Stimulated activated CD8-positive, alpha-beta memory T cell treated with anti-CD3 and anti-CD28 coated beads, Interleukin-4, amount 100 ng/mL, for 1 hour (primary cell): Measurements from ENCODE around the gene CTBP1.

Source experiments
- DNase-seq, 2 donors: peaks; one replicate each; pipeline ENCODE4 v3.0.0-alpha.2; 2020; ENCODE audit warnings: low read depth in 2 of 2, low spot score in 1 of 2

CTBP1 gene

GRCh38 chr4:1285151-1285789 lies 36.3 kb upstream of the CTBP1 start:
- no peak for DNase-seq

DNA sequence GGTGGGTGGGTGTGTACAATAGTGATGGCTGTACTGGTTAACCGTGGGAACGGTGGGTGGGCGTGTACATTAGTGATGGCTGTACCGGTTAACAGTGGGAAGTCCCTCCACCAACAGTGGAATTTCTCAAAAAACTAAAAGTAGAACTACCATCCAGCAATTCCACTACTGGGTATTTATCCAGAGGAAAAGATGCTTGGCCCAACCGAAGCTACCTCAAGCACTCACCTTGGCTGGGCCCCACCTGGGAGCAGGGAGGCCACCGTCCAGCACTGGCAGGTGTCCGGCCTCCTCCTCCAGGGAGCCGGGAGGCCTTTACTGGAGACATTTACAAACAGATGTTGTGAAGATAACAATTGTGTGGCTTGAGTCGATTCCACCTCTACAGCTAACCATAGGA lies 34.8 kb upstream of the CTBP1 start:
- no peak for DNase-seq

DNA sequence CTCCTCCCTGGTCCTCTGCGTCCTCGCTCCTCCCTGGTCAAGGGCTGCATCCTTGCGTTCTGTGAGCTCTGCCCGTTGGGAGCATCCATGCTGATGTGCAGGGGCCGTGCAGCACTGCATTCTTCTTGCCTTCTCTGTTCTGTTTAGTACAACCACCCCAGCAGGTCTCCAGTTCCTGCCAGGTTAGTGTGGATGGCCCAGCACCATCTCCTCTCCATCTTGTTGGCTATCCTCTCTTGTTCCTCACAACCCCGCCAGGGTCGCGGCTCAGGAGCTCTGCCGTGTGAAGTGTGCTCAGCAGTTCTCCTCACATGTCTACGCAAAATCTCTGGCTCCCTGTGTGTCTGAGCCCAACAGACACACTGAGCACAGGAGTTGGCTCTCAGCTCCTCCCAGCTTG lies 30.3 kb upstream of the CTBP1 start:
- DNase-seq: no peak

GRCh38 chr4:1277667-1278665 lies 29.0 kb upstream of the CTBP1 start:
- DNase-seq: no peak

DNA sequence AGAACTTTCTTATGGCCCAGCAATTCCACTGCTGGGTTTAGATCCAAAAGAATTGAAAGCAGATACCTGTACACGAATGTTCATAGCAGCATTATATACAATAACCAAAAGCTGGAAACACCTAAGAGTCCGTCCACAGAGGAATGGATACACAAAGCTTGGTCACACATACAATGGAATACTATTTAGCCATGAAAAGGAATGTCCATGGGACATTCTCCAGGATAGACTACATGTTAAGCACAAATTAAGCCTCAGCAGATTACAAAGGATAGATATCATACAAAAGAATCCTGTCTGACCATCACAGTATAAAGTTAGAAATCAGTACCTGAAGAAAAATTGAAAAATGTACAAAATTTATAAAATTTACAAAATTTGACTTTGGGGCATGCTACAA lies 28.1 kb upstream of the CTBP1 start:
- DNase-seq: no peak

DNA sequence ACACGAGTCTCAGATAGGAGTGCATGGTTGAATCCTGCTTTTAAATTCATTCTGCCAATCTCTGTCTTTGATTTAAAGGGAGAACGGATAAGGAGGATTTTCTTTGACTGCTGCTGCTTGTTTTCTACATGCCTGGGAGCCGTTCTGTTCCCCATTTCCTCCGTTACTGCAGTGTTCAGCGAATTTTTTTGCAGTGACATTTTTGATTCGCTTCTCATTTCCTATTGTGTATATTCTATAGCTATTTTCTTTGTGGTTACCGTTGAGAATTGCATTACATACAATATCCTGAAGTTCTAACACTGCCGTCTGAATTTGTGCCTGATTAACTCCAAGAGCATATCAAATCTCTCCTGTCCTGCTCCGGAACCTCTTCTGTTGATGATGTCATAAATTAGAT lies 25.9 kb upstream of the CTBP1 start:
- no peak for DNase-seq

- DNase-seq: no peak
Observed at GRCh38 chr4:1271686-1272085, 22.8 kb upstream of the CTBP1 start.

DNA sequence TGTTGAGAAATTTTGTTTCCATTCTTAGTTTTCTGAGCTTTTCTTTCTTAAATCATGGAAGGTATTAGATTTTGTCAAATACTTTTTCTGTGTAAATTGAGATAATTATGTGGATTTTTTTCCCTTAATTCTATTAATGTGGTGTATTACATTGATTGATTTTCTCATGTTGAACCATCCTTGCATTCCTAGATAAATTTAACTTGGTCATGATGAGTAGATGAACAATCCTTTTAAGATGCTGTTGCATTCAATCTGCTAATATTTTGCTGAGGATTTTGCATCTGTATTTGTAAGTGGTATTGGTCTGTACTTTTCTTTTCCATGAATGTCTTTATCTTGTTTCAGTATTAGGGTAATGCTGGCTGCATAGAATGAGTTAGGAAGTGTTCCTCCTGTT lies 20.3 kb upstream of the CTBP1 start:
- DNase-seq: no peak

DNA sequence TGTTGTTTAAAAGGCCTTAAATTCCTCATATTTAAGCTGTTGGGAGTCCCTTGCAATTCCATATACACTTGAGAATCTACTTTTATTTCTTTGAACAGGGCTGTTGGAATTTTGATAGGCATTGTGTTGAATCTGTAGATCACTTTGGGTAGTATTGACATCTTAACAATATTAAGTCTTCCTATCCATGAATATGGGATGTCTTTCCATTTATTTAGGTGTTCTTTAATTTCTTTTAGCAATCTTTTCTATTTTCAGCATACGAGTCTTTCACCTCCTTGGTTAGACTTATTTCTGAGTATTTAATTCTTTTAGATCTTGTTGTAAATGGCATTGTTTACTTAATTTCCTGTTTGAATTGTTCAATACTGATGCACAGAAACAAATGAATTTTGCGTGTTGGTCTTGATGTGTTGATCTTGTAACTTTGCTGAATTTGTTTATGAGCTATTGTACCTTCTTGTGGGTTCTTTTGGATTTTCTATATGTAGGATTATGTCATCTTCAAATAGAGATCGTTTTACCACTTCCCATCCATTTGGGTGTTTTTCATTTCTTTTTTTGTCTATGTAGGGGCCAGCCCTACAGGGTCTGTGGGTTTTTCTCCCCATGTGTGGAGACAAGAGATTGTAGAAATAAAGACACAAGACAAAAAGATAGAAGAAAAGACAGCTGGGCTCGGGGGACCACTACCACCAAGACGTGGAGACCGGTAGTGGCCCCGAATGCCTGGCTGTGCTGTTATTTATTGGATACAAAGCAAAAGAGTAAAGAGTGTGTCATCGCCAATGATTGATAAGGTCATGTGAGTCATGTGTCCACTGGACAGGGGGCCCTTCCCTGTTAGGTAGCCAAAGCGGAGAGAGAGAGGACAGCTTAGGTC lies 18.2 kb upstream of the CTBP1 start:
- no peak for DNase-seq

- DNase-seq: no peak
Observed at GRCh38 chr4:1265351-1265750, 16.4 kb upstream of the CTBP1 start.

DNA sequence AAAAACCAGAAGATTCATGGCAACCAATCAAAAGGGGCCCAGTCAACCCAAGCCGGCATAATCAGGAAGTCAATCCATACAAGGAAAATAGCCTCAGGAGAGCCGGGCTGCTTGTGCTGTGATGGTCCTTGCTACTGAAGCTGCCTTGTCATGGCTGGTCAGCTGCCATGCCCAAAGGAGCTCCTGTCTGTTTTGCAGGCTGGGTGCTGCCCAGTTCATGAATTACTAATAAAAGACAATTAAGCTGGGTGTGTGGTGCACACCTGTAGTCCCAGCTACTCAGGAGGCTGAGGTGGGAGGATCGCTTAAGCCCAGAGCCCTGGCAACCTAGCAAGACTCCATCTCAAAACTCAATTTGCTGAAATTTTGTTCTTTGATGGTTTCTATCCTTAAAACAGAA lies 16.0 kb upstream of the CTBP1 start:
- DNase-seq: no peak

- DNase-seq: no peak
Observed at GRCh38 chr4:1261107-1261928, 12.4 kb upstream of the CTBP1 start.

DNA sequence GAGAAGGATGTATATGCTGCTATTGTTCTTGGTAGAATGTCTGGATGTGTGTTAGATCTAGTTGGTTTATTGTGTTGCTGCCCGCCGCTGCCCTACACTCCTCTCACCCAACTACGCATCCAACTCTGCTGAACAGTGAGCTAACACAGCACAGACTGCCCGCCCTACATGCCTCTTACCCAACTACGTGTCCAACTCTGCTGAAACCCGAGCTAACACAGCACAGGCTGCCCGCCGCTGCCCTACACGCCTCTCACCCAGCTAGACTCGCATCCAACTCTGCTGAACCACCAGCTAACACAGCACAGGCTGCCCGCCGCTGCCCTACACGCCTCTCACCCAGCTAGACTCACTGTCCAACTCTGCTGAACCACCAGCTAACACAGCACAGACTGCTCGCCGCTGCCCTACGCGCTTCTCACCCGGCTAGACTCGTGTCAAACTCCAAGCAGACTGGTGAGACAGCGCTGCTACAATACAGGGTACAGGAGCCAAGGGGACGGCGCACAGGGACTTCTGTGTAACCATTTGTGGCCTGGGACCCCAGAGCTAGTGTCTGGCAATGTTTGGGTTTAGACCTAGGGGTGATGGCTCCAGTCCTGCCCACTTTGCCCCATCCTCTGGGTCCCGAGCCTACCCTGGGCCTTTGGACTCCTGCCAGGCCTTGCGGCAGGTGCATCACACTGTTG lies 11.6 kb upstream of the CTBP1 start:
- no peak for DNase-seq

- no peak for DNase-seq
Observed at GRCh38 chr4:1259966-1260365, 11.0 kb upstream of the CTBP1 start.

- no peak for DNase-seq
Observed at GRCh38 chr4:1258457-1258856, 9.5 kb upstream of the CTBP1 start.

DNA sequence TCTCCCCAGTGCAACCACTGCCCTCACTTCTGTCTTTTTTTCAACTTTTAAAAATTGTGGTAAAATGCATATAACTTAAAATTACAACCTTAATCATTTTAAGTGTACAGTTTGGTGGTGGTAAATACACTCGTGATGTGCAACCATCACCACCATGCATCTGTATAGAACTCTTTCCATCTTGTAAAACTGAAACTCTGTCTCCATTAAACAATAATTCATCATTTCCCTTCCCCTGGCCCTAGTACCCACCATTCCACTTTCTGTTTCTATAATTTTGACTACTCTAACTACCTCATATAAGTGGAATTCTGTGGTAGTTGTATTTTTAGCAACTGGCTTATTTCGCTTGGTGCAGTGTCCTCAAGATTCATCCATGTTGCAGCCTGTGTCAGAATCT lies 6.8 kb upstream of the CTBP1 start:
- no peak for DNase-seq

DNA sequence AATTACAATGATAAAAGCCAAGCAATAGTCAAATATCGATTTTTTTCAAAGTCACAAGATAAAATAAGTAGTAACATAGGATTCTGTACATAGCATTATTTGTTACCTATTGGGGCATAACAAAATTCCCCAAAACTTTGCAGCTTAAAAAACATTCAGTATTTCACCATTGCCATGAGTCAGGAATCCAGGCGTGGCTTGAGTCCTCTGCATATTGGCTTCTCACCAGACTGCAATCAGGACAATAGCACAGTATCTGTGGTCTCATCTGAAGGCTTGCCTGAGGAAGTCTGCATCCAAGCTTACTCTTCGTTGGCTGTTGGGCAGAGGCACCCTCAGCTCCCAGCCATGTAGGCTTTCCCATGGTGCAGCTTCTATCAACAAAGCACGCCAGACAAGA lies 6.2 kb upstream of the CTBP1 start:
- DNase-seq: no peak

DNA sequence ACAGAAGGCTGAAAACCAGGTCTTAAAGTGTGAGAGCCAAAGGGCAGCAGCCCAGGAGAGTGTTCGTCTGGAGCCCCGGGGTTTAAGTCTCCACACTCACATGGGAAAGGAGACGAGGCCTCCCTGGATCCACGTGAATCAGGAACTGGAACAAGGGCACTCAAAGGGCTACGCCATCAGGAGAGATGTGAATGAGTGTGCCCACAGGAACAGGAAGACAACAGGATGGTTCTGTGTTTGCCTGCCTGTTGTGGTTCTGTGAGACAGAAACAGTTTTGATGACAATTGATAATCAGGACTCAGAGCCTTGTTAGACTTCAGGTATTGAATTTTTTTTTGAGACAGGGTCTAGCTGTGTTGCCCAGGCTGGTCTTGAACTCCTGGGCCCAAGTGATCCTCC lies 4.9 kb upstream of the CTBP1 start:
- DNase-seq: no peak

DNA sequence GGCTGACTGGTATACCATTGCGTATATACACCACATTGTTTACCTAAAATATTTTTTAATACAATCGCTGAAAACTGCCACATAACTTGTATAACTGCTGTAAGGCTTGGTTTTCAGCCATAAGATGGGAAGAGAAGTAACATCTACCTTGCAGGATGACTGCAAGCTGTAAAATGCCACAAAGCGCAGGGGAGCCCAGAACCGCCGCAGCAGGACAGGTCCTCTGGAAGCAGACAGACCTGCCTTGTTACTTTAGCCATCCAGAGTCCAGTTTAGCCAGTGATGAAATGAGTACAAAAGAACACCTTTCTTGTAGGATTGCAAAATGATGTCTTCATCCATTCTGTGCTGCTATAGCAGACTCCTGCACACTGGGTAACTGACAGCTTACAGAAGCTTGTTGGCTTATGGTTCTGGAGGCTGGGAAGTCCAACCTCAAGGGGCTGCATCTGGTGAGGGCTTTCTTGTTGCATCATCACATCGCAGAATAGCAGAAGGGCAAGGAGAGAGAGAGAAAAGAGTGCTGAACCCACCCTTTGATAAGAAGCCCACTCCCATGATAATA lies 4.1 kb upstream of the CTBP1 start:
- DNase-seq: no peak

DNA sequence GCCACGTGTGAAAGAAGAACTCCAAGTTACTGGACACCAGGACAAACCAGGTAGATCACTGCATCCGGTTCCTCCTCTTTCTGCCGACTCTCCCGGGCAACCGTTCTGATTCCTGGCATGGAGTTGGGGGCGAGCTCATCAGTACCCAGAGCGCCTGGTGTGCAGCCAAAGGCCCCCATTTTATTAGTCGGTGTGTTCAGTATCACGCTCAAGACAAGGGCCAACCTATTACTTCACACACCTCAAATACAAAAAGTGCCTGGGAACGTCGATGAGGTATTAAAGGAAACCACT lies 2.8 kb upstream of the CTBP1 start:
- no peak for DNase-seq
